SK-N-SH treated with all-trans-retinoic acid at 6 μM for 48 hours (cell line): ENCODE results near the gene ELP1.

Experiments used
- ATAC-seq: fragments of 200-7000 bp; cut with Tn5 transposase; 3 replicates; pipeline ENCODE4 v1.9.1; 2020; ENCODE audit warnings: mild to moderate bottlenecking, moderate library complexity
- ARNTL ChIP-seq: fragments of 450-650 bp; formaldehyde crosslinking; IDR thresholded peaks from 2 replicates; pipeline ENCODE4 v1.5.0; 2020; ENCODE audit warnings: low read depth, mild to moderate bottlenecking, moderate library complexity, borderline replicate concordance
- BACH2 ChIP-seq: fragments of 250-450 bp; sonication (Bioruptor Pico); IDR thresholded peaks from 2 replicates; pipeline ENCODE4 v1.9.0; 2021; ENCODE audit warnings: mild to moderate bottlenecking, borderline replicate concordance
- CSDC2 ChIP-seq: fragments of 250-450 bp; sonication (Bioruptor Pico); IDR thresholded peaks from 2 replicates; pipeline ENCODE4 v1.5.0; 2020; ENCODE audit warnings: mild to moderate bottlenecking, moderate library complexity
- ESRRG ChIP-seq: fragments of 250-450 bp; sonication (Bioruptor Pico); IDR thresholded peaks from 2 replicates; pipeline ENCODE4 v1.6.1; 2021; ENCODE audit warnings: mild to moderate bottlenecking
- GLIS3 ChIP-seq: fragments of 250-450 bp; sonication (Bioruptor Pico); IDR thresholded peaks from 2 replicates; pipeline ENCODE4 v1.5.0; 2020; ENCODE audit warnings: mild to moderate bottlenecking, moderate library complexity
- ISL1 ChIP-seq: fragments of 250-450 bp; sonication (Bioruptor Pico); IDR thresholded peaks from 2 replicates; pipeline ENCODE4 v2.1.2; 2022; ENCODE audit warnings: mild to moderate bottlenecking, moderate library complexity
- OSR1 ChIP-seq: fragments of 250-450 bp; sonication (Bioruptor Pico); IDR thresholded peaks from 2 replicates; pipeline ENCODE4 v1.8.0; 2022; ENCODE audit warnings: moderate library complexity, mild to moderate bottlenecking, inconsistent platforms
- RARB ChIP-seq: fragments of 250-450 bp; sonication (Bioruptor Pico); IDR thresholded peaks from 2 replicates; pipeline ENCODE4 v1.8.0; 2021; ENCODE audit warnings: mild to moderate bottlenecking, moderate library complexity
- SNAI2 ChIP-seq: fragments of 250-450 bp; sonication (Bioruptor Pico); IDR thresholded peaks from 2 replicates; pipeline ENCODE4 v1.5.0; 2020; ENCODE audit warnings: mild to moderate bottlenecking, moderate library complexity
- TCF4 ChIP-seq: fragments of 250-450 bp; sonication (Bioruptor Pico); IDR thresholded peaks from 2 replicates; pipeline ENCODE4 v1.8.0; 2021; ENCODE audit warnings: mild to moderate bottlenecking, moderate library complexity, borderline replicate concordance
- TOX ChIP-seq: fragments of 250-450 bp; sonication (Bioruptor Pico); IDR thresholded peaks from 2 replicates; pipeline ENCODE4 v1.8.0; 2021; ENCODE audit warnings: mild to moderate bottlenecking, moderate library complexity, borderline replicate concordance
- ZC3H10 ChIP-seq: fragments of 250-450 bp; sonication (Bioruptor Pico); IDR thresholded peaks from 2 replicates; pipeline ENCODE4 v1.5.1; 2021; ENCODE audit warnings: mild to moderate bottlenecking, moderate library complexity
- ZFP3 ChIP-seq: fragments of 250-450 bp; sonication (Bioruptor Pico); IDR thresholded peaks from 2 replicates; pipeline ENCODE4 v1.5.0; 2020; ENCODE audit warnings: mild to moderate bottlenecking, moderate library complexity
- ZFP30 ChIP-seq: fragments of 450-650 bp; formaldehyde crosslinking; IDR thresholded peaks from 2 replicates; pipeline ENCODE4 v1.5.0; 2022; ENCODE audit warnings: mild to moderate bottlenecking, moderate library complexity
- ZNF565 ChIP-seq: fragments of 450-650 bp; formaldehyde crosslinking; conservative IDR thresholded peaks from 2 replicates; pipeline ENCODE4 v1.5.0; 2020; ENCODE audit warnings: low read depth, mild to moderate bottlenecking, moderate library complexity
- ZNF70 ChIP-seq: fragments of 450-650 bp; formaldehyde crosslinking; IDR thresholded peaks from 2 replicates; pipeline ENCODE4 v1.5.0; 2020; ENCODE audit warnings: mild to moderate bottlenecking, moderate library complexity
- ZNF8 ChIP-seq: fragments of 450-650 bp; formaldehyde crosslinking; IDR thresholded peaks from 2 replicates; pipeline ENCODE4 v1.5.0; 2020; ENCODE audit warnings: mild to moderate bottlenecking, moderate library complexity
- TF ChIP-seq, protein P1 (sequence below): fragments of 250-450 bp; sonication (Bioruptor Pico); IDR thresholded peaks from 2 replicates; pipeline ENCODE4 v1.5.0; 2020; ENCODE audit warnings: mild to moderate bottlenecking, moderate library complexity
- TF ChIP-seq, protein P2 (sequence below): fragments of 250-450 bp; sonication (Bioruptor Pico); IDR thresholded peaks from 2 replicates; pipeline ENCODE4 v1.5.1; 2021; ENCODE audit warnings: mild to moderate bottlenecking, moderate library complexity
- TF ChIP-seq, protein P3 (sequence below): fragments of 250-450 bp; sonication (Bioruptor Pico); IDR thresholded peaks from 2 replicates; pipeline ENCODE4 v1.5.1; 2020; ENCODE audit warnings: low read depth, mild to moderate bottlenecking, moderate library complexity
- TF ChIP-seq, protein P4 (sequence below): fragments of 250-450 bp; sonication (Bioruptor Pico); IDR thresholded peaks from 2 replicates; pipeline ENCODE4 v1.8.0; 2021; ENCODE audit warnings: low read depth, mild to moderate bottlenecking, moderate library complexity, borderline replicate concordance
- TF ChIP-seq, protein P5 (sequence below): fragments of 250-450 bp; sonication (Bioruptor Pico); IDR thresholded peaks from 2 replicates; pipeline ENCODE4 v1.8.0; 2020; ENCODE audit warnings: mild to moderate bottlenecking, moderate library complexity, borderline replicate concordance

ELP1 gene

DNA sequence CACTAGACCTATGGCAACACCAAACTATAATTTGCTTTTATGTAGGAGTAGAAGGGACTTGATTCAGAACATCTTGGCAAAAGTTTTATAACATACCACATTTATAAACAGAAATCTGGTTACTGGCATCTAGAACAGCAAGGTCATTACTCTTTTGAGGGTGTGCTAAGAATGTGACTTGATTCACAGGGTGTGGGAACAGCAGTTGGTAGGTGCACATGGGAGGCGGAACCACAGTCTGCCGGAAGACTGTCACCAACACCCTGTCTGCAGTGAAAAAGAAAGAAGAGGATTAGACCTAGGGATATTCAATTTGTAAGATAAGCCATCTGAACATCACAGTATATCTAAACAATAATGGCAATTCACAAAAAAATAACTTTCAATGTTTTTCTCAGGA is 23.0 kb downstream of the ELP1 start:
- no peak for ATAC-seq

DNA sequence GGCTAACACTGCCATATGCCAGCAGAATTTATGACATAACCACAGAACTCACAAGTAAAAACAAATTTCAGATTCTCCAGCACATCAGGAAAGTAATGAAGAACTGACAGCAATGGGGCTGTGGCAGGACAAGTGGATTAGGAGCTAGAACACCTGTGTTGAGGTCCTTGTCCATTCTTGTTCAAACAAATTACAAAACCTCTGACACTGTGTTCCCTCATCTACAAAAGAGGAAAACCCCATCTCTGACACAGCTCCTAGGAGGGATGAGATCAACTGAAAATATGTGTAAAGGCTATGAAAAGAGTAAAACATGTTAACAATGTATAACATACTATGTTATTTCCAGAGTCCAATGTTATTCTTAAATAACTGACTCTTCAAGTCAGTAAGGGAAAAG is 23.5 kb downstream of the ELP1 start:
- TF ChIP-seq, protein P1, sequence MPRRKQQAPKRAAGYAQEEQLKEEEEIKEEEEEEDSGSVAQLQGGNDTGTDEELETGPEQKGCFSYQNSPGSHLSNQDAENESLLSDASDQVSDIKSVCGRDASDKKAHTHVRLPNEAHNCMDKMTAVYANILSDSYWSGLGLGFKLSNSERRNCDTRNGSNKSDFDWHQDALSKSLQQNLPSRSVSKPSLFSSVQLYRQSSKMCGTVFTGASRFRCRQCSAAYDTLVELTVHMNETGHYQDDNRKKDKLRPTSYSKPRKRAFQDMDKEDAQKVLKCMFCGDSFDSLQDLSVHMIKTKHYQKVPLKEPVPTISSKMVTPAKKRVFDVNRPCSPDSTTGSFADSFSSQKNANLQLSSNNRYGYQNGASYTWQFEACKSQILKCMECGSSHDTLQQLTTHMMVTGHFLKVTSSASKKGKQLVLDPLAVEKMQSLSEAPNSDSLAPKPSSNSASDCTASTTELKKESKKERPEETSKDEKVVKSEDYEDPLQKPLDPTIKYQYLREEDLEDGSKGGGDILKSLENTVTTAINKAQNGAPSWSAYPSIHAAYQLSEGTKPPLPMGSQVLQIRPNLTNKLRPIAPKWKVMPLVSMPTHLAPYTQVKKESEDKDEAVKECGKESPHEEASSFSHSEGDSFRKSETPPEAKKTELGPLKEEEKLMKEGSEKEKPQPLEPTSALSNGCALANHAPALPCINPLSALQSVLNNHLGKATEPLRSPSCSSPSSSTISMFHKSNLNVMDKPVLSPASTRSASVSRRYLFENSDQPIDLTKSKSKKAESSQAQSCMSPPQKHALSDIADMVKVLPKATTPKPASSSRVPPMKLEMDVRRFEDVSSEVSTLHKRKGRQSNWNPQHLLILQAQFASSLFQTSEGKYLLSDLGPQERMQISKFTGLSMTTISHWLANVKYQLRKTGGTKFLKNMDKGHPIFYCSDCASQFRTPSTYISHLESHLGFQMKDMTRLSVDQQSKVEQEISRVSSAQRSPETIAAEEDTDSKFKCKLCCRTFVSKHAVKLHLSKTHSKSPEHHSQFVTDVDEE (CRISPR knock-in tag) = no peak
- no peak for TF ChIP-seq SNAI2
- TF ChIP-seq ZFP3 (CRISPR knock-in tag) = no peak
- TF ChIP-seq TOX (CRISPR knock-in tag) = no peak
- TF ChIP-seq, protein P2, sequence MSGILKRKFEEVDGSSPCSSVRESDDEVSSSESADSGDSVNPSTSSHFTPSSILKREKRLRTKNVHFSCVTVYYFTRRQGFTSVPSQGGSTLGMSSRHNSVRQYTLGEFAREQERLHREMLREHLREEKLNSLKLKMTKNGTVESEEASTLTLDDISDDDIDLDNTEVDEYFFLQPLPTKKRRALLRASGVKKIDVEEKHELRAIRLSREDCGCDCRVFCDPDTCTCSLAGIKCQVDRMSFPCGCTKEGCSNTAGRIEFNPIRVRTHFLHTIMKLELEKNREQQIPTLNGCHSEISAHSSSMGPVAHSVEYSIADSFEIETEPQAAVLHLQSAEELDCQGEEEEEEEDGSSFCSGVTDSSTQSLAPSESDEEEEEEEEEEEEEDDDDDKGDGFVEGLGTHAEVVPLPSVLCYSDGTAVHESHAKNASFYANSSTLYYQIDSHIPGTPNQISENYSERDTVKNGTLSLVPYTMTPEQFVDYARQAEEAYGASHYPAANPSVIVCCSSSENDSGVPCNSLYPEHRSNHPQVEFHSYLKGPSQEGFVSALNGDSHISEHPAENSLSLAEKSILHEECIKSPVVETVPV (CRISPR knock-in tag) = no peak
- TF ChIP-seq, protein P3, sequence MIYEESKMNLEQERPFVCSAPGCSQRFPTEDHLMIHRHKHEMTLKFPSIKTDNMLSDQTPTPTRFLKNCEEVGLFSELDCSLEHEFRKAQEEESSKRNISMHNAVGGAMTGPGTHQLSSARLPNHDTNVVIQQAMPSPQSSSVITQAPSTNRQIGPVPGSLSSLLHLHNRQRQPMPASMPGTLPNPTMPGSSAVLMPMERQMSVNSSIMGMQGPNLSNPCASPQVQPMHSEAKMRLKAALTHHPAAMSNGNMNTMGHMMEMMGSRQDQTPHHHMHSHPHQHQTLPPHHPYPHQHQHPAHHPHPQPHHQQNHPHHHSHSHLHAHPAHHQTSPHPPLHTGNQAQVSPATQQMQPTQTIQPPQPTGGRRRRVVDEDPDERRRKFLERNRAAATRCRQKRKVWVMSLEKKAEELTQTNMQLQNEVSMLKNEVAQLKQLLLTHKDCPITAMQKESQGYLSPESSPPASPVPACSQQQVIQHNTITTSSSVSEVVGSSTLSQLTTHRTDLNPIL (CRISPR knock-in tag) = no peak
- TF ChIP-seq ARNTL (CRISPR knock-in tag) = no peak
- TF ChIP-seq ZC3H10 (CRISPR knock-in tag) = no peak
- TF ChIP-seq GLIS3 (CRISPR knock-in tag) = no peak
- no peak for TF ChIP-seq ZNF565 (CRISPR knock-in tag)
- TF ChIP-seq ZFP30 (CRISPR knock-in tag) = no peak
- TF ChIP-seq, protein P4, sequence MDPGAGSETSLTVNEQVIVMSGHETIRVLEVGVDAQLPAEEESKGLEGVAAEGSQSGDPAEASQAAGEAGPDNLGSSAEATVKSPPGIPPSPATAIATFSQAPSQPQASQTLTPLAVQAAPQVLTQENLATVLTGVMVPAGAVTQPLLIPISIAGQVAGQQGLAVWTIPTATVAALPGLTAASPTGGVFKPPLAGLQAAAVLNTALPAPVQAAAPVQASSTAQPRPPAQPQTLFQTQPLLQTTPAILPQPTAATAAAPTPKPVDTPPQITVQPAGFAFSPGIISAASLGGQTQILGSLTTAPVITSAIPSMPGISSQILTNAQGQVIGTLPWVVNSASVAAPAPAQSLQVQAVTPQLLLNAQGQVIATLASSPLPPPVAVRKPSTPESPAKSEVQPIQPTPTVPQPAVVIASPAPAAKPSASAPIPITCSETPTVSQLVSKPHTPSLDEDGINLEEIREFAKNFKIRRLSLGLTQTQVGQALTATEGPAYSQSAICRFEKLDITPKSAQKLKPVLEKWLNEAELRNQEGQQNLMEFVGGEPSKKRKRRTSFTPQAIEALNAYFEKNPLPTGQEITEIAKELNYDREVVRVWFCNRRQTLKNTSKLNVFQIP (CRISPR knock-in tag) = no peak
- TF ChIP-seq BACH2 (CRISPR knock-in tag) = no peak
- TF ChIP-seq ZNF70 (CRISPR knock-in tag) = no peak
- TF ChIP-seq RARB (CRISPR knock-in tag) = no peak
- no peak for TF ChIP-seq CSDC2 (CRISPR knock-in tag)
- no peak for TF ChIP-seq ESRRG (CRISPR knock-in tag)
- TF ChIP-seq ZNF8 (CRISPR knock-in tag) = no peak
- TF ChIP-seq, protein P5, sequence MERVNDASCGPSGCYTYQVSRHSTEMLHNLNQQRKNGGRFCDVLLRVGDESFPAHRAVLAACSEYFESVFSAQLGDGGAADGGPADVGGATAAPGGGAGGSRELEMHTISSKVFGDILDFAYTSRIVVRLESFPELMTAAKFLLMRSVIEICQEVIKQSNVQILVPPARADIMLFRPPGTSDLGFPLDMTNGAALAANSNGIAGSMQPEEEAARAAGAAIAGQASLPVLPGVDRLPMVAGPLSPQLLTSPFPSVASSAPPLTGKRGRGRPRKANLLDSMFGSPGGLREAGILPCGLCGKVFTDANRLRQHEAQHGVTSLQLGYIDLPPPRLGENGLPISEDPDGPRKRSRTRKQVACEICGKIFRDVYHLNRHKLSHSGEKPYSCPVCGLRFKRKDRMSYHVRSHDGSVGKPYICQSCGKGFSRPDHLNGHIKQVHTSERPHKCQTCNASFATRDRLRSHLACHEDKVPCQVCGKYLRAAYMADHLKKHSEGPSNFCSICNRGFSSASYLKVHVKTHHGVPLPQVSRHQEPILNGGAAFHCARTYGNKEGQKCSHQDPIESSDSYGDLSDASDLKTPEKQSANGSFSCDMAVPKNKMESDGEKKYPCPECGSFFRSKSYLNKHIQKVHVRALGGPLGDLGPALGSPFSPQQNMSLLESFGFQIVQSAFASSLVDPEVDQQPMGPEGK = no peak
- no peak for TF ChIP-seq TCF4 (CRISPR knock-in tag)
- ATAC-seq = no peak

More for the DNA sequence above, 23.0 kb downstream of the ELP1 start:
- TF ChIP-seq, protein P5 = no peak
- TF ChIP-seq ISL1 (no peak), OSR1 (CRISPR knock-in tag) (no peak), ZFP30 (CRISPR knock-in tag) (no peak), ZNF70 (CRISPR knock-in tag) (no peak), RARB (CRISPR knock-in tag) (no peak)
- TF ChIP-seq, all 23 proteins: peak for 0
